Measurements from ENCODE around the gene TRIO. TPM values are rescaled to one million over a fixed set of nuclear protein-coding genes. Genes with fewer than 3 reads are reported as not detected.

Gene TRIO
- total RNA-seq, 1 experiment from 2014 or later: 99.6 TPM

GRCh38 chr5:14295610-14296009, 152.5 kb downstream of the TRIO start:
- H3K9me3 ChIP-seq (replicated peaks): no peaks in the 10 kb centered on the region
- no peak overlapping the region for H3K27ac ChIP-seq
- H3K27me3 ChIP-seq (replicated peaks): no peaks in the 10 kb centered on the region
- H3K4me1 ChIP-seq (replicated peaks): no peaks in the 10 kb centered on the region
- DNase-seq (ENCODE audit: low read depth in 1 of 2, low spot score in 2 of 2): no peak
- no peak overlapping the region for H3K4me3 ChIP-seq
- peaks cover 87% of the 10 kb centered on the region for H3K36me3 ChIP-seq

- H3K36me3 ChIP-seq: peaks cover 89% of the 10 kb centered on the region
- no peak for DNase-seq (ENCODE audit: low read depth in 1 of 2, low spot score in 2 of 2)
Measured at GRCh38 chr5:14296533-14297331, 153.6 kb downstream of the TRIO start.

GRCh38 chr5:14297697-14298096, 154.6 kb downstream of the TRIO start:
- Histone ChIP-seq H3K9me3 (replicated peaks) (no peaks in the 10 kb centered on the region), H3K36me3 (peaks cover 89% of the 10 kb centered on the region), H3K27ac (no peak overlapping the region), H3K27me3 (replicated peaks) (no peaks in the 10 kb centered on the region), H3K4me1 (replicated peaks) (no peaks in the 10 kb centered on the region), H3K4me3 (no peak overlapping the region)
- no peak for DNase-seq (ENCODE audit: low read depth in 1 of 2, low spot score in 2 of 2)

More at GRCh38 chr5:14296533-14297331, 153.6 kb downstream of the TRIO start:
- Histone ChIP-seq H3K4me1 (replicated peaks) (no peaks in the 10 kb centered on the region), H3K27ac (no peak overlapping the region), H3K9me3 (replicated peaks) (no peaks in the 10 kb centered on the region), H3K27me3 (replicated peaks) (no peaks in the 10 kb centered on the region), H3K4me3 (no peak overlapping the region)

- no peak for DNase-seq (ENCODE audit: low read depth in 1 of 2, low spot score in 2 of 2)
- H3K27ac ChIP-seq: no peak overlapping the region
- no peaks in the 10 kb centered on the region for H3K9me3 ChIP-seq (replicated peaks)
- no peaks in the 10 kb centered on the region for H3K4me1 ChIP-seq (replicated peaks)
- H3K36me3 ChIP-seq: peaks cover 84% of the 10 kb centered on the region
- no peaks in the 10 kb centered on the region for H3K27me3 ChIP-seq (replicated peaks)
- no peak overlapping the region for H3K4me3 ChIP-seq
Measured at GRCh38 chr5:14298126-14298847, 155.1 kb downstream of the TRIO start.

- Histone ChIP-seq H3K4me3 (no peak overlapping the region), H3K4me1 (replicated peaks) (peaks cover 7% of the 10 kb centered on the region), H3K27me3 (replicated peaks) (no peaks in the 10 kb centered on the region), H3K36me3 (peaks cover 78% of the 10 kb centered on the region), H3K27ac (no peak overlapping the region), H3K9me3 (replicated peaks) (no peaks in the 10 kb centered on the region)
- no peak for DNase-seq (ENCODE audit: low read depth in 1 of 2, low spot score in 2 of 2)
Measured at GRCh38 chr5:14299666-14300065, 156.5 kb downstream of the TRIO start.

GRCh38 chr5:14301186-14301585, 158.0 kb downstream of the TRIO start:
- Histone ChIP-seq H3K27me3 (replicated peaks) (no peaks in the 10 kb centered on the region), H3K27ac (no peak overlapping the region), H3K9me3 (replicated peaks) (no peaks in the 10 kb centered on the region), H3K36me3 (peaks cover 80% of the 10 kb centered on the region), H3K4me1 (replicated peaks) (peaks cover 22% of the 10 kb centered on the region), H3K4me3 (no peak overlapping the region)
- no peak for DNase-seq (ENCODE audit: low read depth in 1 of 2, low spot score in 2 of 2)

GRCh38 chr5:14302330-14302729, 159.2 kb downstream of the TRIO start:
- Histone ChIP-seq H3K4me3 (no peak overlapping the region), H3K27me3 (replicated peaks) (no peaks in the 10 kb centered on the region), H3K4me1 (replicated peaks) (peaks cover 34% of the 10 kb centered on the region), H3K36me3 (peaks cover 84% of the 10 kb centered on the region), H3K9me3 (replicated peaks) (no peaks in the 10 kb centered on the region), H3K27ac (no peak overlapping the region)
- DNase-seq (ENCODE audit: low read depth in 1 of 2, low spot score in 2 of 2): no peak

GRCh38 chr5:14305045-14305444, 161.9 kb downstream of the TRIO start:
- peak; percentile 30 to 67 for DNase-seq (ENCODE audit: low read depth in 1 of 2, low spot score in 2 of 2)
- Histone ChIP-seq H3K4me1 (replicated peaks) (peaks cover 34% of the 10 kb centered on the region), H3K4me3 (no peak overlapping the region), H3K36me3 (peaks cover 83% of the 10 kb centered on the region), H3K9me3 (replicated peaks) (no peaks in the 10 kb centered on the region), H3K27ac (peak overlapping the region; percentile 43), H3K27me3 (replicated peaks) (no peaks in the 10 kb centered on the region)

GRCh38 chr5:14306329-14306815, 163.2 kb downstream of the TRIO start:
- H3K27ac ChIP-seq: peak overlapping the region; percentile 43
- peak in 1 of 2 experiments; percentile 14 for DNase-seq (ENCODE audit: low read depth in 1 of 2, low spot score in 2 of 2)
- no peaks in the 10 kb centered on the region for H3K9me3 ChIP-seq (replicated peaks)
- H3K27me3 ChIP-seq (replicated peaks): no peaks in the 10 kb centered on the region
- H3K36me3 ChIP-seq: peaks cover 83% of the 10 kb centered on the region
- no peak overlapping the region for H3K4me3 ChIP-seq
- peaks cover 34% of the 10 kb centered on the region for H3K4me1 ChIP-seq (replicated peaks)

- H3K4me3 ChIP-seq: no peak overlapping the region
- H3K27me3 ChIP-seq (replicated peaks): no peaks in the 10 kb centered on the region
- H3K4me1 ChIP-seq (replicated peaks): peaks cover 34% of the 10 kb centered on the region
- no peak for DNase-seq (ENCODE audit: low read depth in 1 of 2, low spot score in 2 of 2)
- peaks cover 91% of the 10 kb centered on the region for H3K36me3 ChIP-seq
- H3K9me3 ChIP-seq (replicated peaks): no peaks in the 10 kb centered on the region; the same call in 1 of the 2 replicates
- no peak overlapping the region for H3K27ac ChIP-seq
Measured at GRCh38 chr5:14308384-14309154, 165.4 kb downstream of the TRIO start.

GRCh38 chr5:14309199-14309598, 166.1 kb downstream of the TRIO start:
- Histone ChIP-seq H3K27me3 (replicated peaks) (no peaks in the 10 kb centered on the region), H3K36me3 (peaks cover 93% of the 10 kb centered on the region), H3K4me1 (replicated peaks) (peaks cover 30% of the 10 kb centered on the region), H3K9me3 (replicated peaks) (no peaks in the 10 kb centered on the region; the same call in 1 of the 2 replicates), H3K4me3 (no peak overlapping the region), H3K27ac (no peak overlapping the region)
- no peak for DNase-seq (ENCODE audit: low read depth in 1 of 2, low spot score in 2 of 2)

GRCh38 chr5:14309878-14310531, 166.9 kb downstream of the TRIO start:
- DNase-seq (ENCODE audit: low read depth in 1 of 2, low spot score in 2 of 2): no peak
- Histone ChIP-seq H3K9me3 (replicated peaks) (no peaks in the 10 kb centered on the region; the same call in 1 of the 2 replicates), H3K27me3 (replicated peaks) (no peaks in the 10 kb centered on the region), H3K4me1 (replicated peaks) (peaks cover 24% of the 10 kb centered on the region), H3K27ac (no peak overlapping the region), H3K36me3 (peaks cover 95% of the 10 kb centered on the region), H3K4me3 (no peak overlapping the region)

GRCh38 chr5:14310901-14311300, 167.8 kb downstream of the TRIO start:
- no peak overlapping the region for H3K4me3 ChIP-seq
- H3K36me3 ChIP-seq: peaks cover 94% of the 10 kb centered on the region

More at GRCh38 chr5:14310901-14311300, 167.8 kb downstream of the TRIO start:
- no peaks in the 10 kb centered on the region for H3K27me3 ChIP-seq (replicated peaks)
- no peaks in the 10 kb centered on the region; the same call in 1 of the 2 replicates for H3K9me3 ChIP-seq (replicated peaks)
- peaks cover 15% of the 10 kb centered on the region for H3K4me1 ChIP-seq (replicated peaks)
- H3K27ac ChIP-seq: no peak overlapping the region
- no peak for DNase-seq (ENCODE audit: low read depth in 1 of 2, low spot score in 2 of 2)
